Stimulated activated CD4-positive, alpha-beta T cell treated with anti-CD3 and anti-CD28 coated beads, TNF-alpha, amount 100 ng/mL, for 1 hour (primary cell): ENCODE data around the gene C5orf58.

Experiments
- DNase-seq, 3 donors: peaks; one replicate each; pipeline ENCODE4 v3.0.0-alpha.2; 2020; ENCODE audit warnings: low read depth in 3 of 3, low spot score in 1 of 3

C5orf58 gene, protein sequence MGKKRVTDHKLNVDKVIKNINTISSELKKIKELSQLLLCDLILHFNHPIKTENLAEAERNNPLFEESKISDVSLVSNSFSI

DNA sequence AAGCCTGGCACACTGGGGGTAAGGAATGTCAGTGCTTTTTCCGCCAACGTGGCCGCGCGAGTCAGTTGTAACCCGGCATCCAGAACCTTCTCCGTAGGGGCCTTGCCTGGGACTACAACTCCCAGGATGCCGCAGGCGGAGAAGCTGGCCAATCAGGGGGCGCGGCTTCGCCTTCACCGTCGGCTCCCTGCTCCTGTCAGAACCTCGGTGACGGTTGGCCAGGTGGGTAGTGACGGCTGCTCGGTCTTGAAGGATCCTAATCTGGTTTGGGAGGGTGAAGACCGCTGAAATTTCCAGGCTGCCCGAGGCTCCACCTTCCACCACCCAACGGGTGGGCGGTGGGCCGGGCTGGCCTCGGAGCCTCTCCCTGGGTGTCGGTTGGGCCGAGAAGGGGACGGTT lies at the start of gene C5orf58:
Gene C5orf58 (plus strand): TSS at position 200 of the 400 bp plus-strand sequence. CDS start 1,992 bp downstream, outside the sequence.
- no peak for DNase-seq

DNA sequence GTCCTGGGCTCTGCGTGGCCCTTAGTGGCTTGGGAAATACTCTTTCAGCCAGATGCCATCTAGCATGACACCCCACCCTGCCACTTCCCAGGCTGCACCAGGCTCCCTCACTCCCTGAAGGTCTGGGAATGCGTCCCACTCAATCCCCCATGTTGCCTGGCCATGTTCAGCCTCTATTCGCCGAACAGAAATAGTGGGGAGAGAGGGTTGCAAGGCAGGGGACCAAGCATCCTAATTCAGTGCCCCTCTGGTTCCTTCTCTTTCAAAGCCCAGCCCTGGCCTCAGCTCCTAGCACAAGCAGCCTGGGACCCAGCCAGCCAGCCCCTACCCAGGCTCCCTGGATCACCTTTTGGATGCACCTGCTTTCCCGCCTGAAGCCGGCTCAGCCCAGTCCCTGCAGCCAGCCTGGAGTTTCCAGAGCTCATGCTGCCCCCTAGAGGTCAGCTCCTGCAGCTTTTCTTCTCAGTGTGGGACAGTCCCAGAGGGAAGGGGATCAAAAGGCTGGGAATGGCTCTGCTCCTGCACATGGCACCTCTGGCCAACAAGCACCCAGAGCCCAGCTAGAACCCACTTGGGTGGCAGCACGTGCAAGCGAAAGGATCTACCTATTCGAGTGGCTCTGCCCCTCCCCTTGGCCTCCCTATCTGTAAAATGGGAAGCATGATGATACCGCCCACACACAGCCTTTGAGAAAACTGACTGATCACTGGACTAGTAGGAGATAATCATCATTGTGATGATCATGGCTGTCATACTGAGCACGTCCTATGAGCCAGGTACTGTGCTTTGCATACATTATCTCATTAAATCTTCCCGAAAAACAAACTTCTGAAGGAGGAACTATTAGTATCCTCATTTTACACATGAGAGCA lies 48.7 kb upstream of the C5orf58 start:
- peak in 1 of 3 donors; percentile 7 for DNase-seq

- DNase-seq, result no peak
Observed at GRCh38 chr5:170184737-170185136, 48.0 kb upstream of the C5orf58 start.

DNA sequence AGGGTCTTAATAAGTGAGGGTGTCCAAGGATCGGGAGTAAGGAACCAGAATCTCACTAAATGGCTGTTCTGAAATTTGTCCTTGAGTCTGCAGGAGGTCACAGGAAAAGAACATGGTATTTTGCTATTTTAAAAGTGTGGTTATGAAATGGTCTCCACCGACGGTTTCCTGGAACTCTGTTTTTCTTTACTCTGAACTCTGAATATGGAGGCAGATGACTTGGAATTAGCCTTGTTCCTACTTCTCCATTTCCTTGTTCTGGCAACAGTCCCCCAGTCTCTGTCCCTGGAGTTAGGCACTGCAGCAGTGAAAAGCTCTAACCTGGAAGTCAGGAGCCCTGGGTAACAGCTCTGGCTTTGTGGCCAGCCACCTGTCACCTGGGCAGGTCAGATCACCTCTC lies 46.6 kb upstream of the C5orf58 start:
- no peak for DNase-seq

DNA sequence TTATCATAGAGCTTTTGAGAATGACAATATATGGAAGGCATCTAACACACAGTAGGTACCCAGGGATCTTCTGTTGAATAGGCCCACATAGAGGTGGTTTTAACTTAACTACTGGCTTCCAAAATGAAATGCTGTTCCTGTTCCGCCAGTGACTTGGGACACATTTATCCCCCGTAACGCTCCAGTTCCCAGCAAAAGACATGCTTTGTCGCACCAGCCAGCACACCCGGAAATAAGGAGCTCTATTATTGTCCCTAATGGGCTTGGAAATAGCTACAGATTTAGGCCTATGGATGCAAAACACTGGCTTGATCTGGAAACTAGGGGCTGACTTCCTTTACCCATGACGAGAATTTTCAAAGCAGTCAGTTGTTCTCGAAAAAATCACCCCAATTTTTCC lies 45.9 kb upstream of the C5orf58 start:
- no peak for DNase-seq

- no peak for DNase-seq
Observed at GRCh38 chr5:170190436-170191134, 42.2 kb upstream of the C5orf58 start.

DNA sequence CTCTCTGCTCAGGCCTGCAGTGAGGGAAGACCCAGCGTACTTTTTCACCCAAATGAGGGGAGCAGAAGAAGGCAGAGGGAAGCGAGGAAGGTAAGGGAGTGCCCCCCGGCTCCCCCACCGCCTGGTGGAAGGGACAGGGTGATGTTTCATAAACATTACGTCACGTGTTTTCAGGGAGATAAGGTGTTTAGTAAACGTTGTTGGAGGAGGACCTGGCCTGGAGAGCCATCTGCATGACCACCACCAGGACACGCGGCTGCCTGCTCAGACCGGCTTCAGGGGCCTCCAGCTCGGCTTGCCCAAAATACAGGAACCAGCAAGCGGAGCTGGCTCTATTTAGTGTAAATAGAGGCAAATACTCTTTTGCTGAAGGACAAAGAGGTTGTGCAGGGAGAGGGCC lies 40.0 kb upstream of the C5orf58 start:
- no peak for DNase-seq

GRCh38 chr5:170195961-170196360 lies 36.8 kb upstream of the C5orf58 start:
- no peak for DNase-seq

- DNase-seq, result no peak
Observed at GRCh38 chr5:170200876-170201275, 31.9 kb upstream of the C5orf58 start.

DNA sequence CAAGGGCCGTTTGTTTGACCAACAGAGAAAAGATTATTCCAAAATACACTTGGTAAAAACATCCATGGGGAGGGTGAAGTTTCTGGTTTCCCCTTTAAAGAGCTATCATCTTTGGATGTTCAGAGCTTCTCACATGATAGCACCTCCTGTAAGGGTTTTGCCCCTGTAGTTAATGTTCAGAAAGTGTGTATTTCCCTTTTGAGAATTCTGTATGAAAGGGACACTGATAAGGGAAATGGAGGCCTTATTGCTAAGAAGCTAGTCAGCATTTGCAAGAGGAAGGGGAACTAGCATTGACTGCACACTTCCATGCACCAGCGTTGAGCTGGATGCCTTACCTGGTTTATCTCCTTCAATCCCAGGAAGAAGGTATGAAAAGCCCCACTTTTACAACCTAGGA lies 31.5 kb upstream of the C5orf58 start:
- no peak for DNase-seq

DNA sequence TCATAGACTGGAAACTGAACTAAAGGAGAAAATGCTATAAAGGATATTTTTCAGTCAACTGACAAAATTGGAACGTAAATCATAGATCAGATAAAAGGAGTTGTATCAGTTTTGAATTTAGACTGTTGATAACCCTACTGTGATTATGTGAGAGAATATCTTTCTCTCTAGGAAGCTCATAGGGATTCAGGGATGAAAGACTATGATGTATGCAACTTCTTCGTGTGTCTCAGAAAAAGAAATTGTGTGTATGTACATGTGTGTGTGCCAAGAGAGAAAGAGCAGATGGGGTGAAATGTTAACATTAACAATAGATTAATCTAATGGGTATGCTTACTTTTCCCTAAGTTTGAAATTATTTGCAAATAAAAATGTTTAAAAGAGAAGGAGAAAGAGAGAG lies 30.7 kb upstream of the C5orf58 start:
- no peak for DNase-seq

GRCh38 chr5:170204202-170204601 lies 28.6 kb upstream of the C5orf58 start:
- no peak for DNase-seq

DNA sequence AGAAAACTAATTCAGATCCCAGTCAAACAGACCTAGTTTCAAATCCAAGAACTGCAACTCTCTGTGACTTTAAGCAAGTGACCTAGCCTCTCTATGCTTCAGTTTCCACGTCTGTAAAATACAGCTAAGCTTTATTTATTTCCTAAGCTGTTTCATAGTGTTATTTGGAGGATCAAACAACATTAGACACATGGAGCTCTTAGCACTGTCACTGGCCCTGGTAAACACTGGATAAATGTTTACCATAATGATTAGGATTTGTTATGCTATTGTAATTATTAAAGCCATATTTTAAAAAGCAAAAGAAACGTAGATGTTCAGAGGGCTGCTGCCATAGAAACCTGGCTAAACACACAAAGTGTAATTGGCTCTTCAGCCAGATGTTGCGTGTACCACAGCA lies 26.6 kb upstream of the C5orf58 start:
- DNase-seq, result no peak

- DNase-seq, result no peak
Observed at GRCh38 chr5:170206958-170207357, 25.8 kb upstream of the C5orf58 start.

DNA sequence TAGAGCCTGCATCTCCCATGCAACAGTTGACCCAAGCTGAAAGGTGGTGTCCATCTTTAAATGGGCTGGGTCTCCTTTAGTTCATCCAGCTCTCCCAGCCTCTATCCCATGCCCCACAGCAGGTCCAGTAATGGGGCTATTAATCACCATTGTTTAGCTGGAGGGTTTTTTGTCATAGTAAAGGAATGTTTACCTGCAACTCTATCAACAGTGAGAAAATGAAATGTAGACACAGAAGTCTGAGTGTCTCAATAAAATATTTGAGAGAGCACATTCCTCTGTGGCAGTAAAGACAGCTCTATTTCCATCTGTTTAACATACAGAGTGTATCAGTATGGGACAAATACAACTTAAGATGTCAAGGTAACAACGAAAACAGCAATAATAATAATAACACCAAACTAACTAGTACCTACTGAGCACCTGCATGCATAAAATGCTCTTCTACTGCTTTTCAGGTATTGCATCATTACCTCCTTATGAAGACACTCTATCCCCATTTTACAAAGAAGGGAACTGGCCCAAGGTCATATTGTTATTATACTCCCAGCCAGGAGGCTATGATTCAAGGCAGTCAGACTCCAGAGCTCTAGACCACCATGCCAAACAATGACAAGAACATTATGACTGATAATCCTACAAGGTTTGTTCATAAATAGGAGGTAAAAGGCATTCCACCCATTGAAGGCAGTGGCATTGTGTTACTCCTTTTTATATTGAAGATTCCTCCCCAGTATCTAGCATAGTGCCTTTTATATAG lies 21.0 kb upstream of the C5orf58 start:
- DNase-seq, result no peak

DNA sequence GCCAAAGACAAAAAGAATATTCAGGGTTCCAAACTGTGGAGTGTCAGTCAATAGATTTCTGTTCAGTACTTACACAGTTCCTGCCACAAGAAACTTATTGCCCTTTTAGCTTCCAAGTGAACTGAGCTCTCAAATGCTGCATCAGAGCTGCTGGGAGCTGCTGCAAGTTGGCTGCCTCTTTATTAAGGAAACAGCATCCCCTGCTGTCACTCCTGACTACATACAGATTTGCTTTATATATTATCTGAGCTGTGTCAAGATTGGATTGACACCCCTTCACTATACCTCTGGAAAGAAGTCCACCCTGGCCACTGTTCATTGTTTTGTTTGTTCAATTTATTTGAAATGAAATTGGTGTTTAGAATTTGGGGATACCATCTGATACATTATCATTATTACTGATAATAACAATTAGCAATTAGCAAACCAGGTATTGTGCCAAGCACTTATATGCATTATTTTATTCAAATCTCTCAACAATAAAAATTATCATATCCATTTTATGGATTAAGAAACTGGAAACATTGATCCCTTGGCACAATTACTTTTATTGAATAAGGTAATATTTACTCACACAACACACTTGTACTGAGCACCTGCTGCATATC lies 16.4 kb upstream of the C5orf58 start:
- no peak for DNase-seq

- DNase-seq, result no peak
Observed at GRCh38 chr5:170217831-170218230, 15.0 kb upstream of the C5orf58 start.

DNA sequence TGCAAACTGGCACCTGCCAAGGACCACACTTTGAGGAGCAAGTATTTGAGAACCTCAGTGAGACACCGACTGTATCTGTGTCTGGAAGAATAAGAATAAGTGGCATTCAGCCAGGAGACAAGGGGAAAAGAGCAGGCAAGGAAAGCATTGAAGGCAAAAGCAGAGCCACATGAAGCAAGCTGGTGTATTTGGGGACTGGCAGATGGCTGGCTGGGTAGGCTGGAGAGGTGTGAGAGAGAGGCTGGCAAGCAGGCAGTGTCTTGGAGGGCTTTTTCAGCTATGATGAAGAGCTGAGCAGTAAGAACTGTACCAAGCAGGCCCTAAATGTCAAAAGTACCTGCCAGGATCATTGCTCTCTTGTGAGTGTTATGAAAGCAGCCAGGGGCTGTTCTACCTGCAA lies 14.1 kb upstream of the C5orf58 start:
- no peak for DNase-seq

DNA sequence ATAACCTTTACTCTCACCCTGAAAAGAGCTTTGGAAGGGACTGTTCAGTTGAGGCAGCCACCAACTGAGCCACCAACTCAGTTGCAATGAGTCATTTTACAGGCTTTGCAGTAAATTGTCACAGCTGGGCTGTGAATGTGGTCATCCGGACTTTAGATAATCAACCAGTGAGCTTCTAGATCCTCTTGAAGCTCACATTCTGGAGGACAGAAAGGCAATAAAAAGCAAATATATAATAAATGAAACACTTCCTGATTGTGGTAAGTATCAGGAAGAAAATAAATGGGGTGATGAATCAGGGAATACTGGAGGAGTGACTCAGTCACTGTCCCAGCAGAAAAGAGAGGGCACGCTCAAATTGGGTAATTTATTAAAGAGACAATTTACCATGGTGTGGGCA lies 13.2 kb upstream of the C5orf58 start:
- DNase-seq, result no peak

DNA sequence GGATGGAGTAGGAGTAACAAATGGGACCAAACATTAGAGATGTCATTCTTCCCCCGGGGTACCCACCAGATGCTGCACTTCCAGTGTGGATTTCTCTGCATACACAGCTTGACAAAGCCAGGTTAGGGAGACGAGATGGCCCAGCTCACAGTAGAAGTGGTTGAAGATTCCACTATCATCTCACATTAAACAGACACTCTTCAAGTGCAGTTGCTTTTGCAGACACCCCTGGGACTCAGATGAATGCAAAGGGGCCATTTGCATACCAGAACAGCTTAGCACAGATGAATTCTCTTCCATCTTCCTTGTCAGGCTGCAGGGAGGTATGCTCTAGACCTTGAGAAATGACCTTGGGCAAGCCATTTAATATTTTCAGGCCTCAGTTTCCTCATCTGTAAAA lies 12.6 kb upstream of the C5orf58 start:
- DNase-seq, result no peak

DNA sequence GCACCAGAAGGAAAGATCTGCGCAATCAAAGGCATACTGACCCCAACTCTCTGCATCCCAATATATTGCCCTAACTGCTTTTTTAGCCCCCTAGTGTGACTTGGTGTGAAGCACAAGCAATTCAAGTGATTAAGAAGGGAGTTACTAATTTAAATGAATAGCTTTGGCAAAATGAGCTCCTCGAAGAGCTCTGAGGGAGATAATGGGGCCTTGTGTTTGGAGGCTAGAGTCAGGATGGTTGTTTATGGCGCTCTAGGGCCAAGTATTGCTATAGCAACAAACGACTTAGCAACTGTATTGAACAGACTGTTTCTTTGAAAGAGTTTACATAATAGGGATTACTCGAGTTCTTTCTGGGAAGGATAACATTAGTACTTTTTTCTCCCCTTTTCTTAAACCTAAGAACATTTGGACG lies 11.5 kb upstream of the C5orf58 start:
- DNase-seq, result no peak
